Smooth muscle cell of the brain vasculature (primary cell): ENCODE measurements around the gene RASSF5.

Experiments
- DNase-seq: peaks from one replicate; pipeline ENCODE4 v3.0.0-alpha.2; 2012; ENCODE audit warnings: low read depth, low spot score

The RASSF5 gene

DNA sequence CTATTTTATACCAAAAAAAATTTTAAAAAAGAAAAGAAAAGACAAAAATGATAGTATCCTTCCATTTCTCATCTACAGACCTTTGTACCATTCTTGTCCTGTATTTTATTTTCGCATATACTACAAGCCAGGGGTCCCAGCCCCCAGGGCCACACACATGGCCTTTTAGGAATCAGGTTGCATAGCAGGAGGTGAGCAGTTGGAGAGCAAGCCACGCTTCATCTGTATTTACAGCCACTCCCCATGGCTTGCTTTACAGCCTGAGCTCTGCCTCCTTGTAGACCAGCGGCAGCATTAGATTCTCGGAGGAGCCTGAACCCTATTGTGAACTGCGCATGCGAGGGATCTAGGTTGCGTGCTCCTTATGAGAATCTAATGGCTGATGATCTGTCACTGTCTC lies 39.8 kb downstream of the RASSF5 start:
- DNase-seq, result no peak

DNA sequence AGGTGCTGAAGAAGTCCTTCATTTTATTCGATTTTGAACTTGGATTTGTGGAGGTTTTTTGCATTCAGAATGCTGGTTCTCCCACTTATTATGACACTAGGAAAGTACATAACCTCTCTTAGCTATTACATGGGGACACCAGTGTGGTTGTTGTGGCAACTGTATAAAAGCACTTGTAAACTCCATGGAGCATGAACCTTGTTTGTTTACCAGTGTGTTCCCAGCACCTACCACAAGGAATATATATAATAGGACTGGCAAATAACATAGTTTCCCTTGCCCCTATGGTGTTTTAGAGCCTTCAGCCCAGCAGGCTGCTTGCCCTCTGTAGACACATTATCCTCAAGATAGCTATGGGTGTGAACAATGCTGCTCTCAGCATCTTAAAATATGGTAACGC lies 43.1 kb downstream of the RASSF5 start:
- no peak for DNase-seq

DNA sequence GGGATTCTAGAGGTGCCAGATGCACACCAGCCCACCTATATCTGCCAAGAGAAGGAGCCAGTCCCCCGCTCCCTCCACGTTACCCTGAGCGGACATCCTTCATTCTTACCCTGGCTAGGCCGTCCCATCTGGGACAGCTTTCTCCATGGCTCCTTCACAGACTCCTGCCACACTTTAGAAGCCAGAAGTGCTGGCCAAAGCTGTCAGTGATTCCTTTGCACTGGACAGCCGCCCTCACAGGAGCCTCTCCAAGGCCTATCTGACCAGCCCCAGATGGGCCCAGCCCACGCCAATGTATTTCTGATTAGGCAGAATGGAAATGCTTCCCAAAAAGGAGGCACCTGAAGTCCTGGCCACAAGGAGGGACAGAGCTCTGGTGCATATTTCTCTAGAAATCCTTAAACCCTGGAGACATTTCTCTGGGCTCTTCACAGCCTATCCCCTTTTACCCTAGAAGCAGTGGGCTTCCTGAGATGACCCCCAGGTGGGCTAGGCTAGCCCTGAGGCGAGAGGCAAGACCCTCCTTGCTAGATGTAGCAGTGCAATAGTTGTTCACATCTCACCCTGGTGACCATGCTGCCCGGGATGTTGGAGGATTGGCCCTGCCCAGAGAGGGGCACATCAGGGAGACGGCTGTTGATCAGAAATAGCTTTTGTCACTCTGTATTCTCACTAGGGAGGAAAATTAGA lies 44.1 kb downstream of the RASSF5 start:
- DNase-seq, result no peak

DNA sequence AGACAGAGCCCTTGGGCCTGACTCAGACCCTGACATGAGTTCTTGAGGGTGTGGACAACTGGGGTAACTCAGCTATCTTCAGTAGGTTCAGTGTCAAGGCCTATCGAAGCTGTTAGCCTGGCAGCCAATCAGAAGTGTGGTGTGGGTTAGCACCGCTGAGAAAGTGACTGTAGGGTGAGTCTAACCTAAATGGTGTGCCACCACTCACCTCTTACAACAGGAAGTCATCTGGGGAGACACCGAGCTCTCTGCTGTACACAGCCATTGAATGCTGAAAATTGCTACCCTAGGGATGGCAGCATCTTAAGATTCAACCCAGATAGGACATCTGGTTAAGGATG lies 44.6 kb downstream of the RASSF5 start:
- DNase-seq, result no peak

DNA sequence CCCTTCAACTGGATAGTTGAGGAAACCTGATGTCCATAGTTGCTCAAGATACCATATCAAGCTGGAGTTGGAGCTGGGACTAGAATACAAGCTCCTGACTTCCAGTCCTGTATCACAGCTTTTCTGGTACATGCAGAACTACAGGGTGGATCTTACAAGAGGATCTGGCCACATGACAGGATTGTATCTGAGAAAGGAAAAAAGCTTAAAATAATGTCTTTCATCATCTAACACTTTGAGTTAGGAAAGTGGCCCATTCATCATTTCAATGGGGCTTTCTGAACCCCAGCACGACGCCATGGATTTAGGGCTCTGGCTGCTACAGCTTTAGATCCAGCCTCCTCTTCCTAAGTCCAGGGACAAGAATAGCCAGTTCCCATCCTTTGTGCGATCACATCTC lies 46.9 kb downstream of the RASSF5 start:
- no peak for DNase-seq

DNA sequence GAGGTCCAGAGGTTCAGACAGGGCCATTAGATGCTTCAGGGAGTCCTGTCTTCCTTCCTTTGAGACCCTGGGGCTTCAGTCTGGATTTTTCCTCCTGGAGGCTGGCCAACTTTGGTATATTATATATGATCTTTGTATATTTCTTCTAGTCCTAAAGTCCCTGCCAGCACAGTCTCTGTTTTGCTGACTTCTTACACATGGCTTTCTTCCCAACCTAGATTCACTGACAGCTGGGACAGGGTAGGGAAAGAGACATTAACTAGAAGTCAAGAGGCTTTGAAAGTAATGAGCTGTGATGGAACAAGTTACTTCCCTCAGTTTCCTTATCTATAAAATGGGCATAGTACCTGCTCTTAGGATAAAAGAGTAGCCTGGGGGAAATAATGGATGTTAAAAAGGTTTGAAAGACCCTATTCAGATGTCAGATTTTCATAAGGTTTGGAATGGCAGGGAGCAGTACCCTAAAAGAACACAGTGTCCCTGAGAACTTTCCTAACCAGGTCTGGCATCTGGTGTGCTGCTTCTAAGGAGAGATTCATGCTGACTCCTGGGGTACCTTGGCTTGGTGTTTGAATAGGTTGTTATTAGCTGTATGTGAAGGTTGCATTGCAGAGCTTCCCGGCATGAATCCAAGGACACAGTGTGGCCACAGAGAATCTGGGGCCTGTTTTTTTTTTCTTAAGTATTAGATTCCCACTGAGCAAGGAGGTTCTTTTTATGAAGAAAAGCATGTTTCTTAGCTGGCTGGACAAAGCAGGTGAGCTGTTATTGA lies 47.6 kb downstream of the RASSF5 start:
- no peak for DNase-seq

DNA sequence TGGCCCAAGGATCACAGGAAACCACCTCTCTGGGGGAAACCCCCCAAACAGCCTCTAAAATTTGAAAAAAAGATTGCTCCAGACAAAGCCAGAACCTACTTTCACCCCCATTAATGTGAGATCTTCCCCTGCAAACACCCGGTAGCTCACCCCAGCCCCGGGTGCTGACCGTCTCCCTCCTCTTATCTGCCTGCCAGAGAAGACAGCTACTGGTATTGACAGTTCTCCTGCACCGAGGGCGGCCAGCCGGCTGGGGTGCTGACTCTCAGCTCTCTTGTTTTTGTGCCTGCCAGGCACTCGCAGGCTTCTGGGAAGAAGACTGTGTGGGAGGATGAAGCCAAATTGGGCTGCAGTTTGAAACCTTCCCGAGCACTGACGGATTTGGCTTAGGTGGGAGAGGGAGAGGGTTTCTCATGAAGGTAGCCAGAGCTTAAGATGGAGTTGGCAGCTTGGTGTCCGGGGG lies 48.2 kb downstream of the RASSF5 start:
- DNase-seq, result no peak

DNA sequence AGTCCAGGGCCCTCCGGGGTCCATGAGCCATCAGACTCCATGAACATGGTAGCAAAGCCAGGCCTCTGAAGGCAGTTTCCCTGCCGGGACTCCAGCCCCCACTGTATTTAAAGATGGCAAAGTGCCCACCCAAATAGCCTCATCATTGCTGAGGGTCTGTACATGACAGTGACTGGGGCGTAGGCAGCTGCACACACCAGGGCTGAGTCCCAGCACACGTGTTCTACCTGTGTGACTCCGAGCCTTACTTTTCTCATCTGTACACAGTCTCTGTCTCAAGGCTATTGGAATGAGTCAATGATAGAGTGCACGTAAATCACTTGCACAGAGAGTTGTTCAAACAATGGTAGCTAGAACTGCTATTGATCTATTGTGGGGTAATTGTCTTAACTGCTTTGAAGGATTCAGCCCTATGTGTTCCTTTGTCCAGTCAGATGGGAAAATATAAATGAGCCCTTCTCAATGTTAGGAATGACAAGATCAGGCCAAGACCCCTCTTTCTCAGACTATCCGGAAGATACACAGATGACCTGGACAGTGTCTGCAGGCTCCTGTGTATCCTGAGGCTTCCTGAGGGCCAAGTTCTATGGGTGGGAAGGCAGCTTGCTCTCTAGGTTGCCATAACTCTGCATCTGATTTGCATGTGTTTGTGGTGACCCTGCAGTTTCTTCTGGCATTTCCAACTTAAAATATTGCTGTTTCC lies 48.9 kb downstream of the RASSF5 start:
- DNase-seq, result no peak

DNA sequence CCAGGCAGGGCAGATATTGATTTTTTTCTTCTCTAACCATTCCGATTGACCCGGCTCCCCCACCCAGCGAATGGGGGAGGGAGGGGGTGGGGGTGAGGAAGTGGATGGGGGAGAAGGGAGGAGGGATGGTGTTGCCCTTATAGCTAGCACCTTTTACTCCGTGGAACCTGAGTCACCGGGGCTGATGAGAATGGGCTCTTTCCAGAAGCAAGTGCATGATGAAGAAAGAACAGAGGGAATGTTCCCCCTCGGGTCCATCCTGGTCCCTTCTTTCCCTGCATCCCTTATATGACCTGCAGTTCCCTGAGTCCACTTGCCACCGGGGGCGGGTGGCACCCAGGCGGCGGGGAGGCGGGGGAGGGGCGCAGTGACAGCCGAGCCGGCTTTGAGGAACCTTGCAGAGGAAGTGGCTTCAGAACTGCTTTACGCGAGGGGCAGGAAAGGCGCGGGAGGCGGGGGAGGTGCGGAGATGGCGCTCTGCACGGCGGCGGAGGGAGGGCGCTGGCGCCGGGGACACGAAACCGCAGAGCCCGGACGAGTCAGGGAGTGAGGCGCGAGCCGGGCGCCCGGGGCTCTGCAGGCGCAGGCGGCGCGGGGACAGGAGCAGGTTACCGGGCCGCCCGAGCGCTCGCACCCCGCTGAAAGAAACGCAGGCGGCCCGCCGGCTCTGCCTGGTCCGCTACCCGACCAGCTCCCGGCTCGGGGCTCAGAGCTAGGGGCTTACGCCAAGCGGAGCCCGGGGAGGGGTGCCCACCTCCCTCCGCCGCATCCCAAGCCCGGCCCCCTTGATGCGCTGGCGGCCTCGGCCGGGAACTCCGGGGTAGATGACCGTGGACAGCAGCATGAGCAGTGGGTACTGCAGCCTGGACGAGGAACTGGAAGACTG lies 49.7 kb downstream of the RASSF5 start:
- no peak for DNase-seq

DNA sequence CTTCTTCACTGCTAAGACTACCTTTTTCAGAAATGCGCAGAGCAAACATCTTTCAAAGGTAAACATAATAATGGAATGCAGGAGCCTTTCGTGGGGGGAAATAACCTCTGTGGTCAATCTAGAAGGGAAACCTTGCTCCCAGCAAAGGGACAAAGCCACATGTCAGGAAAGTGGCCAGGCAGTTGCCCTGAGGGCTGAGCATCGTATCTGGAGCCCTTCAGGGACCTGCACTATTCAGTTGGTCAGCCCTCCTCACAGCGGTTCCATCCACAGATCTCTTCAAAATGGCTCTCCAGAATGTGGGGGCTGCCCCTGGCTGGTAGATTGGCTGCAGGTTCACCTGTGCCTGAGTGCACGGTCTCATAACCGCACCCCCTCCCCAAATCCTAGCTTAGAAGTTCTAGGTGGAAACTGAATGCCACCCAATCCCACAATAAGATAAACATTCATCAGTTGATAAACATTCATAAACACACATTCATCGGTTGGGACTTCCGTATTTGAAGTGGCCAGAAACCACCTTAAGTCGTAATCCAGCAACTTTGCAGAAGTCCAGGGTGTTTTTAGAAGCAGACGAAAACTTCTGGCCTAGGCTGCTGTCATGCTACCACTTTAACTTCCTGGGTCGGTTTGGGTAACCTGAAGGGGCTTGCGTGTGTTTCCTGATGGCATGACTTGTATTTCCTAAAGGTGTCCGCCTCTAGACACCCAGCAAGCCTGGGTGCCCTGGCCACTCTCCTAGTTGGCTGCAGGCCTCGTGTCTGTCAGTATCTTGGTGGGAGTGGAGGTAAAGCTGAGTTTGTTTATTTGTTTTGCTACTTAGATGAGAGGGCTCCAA lies 50.5 kb downstream of the RASSF5 start:
- no peak for DNase-seq

DNA sequence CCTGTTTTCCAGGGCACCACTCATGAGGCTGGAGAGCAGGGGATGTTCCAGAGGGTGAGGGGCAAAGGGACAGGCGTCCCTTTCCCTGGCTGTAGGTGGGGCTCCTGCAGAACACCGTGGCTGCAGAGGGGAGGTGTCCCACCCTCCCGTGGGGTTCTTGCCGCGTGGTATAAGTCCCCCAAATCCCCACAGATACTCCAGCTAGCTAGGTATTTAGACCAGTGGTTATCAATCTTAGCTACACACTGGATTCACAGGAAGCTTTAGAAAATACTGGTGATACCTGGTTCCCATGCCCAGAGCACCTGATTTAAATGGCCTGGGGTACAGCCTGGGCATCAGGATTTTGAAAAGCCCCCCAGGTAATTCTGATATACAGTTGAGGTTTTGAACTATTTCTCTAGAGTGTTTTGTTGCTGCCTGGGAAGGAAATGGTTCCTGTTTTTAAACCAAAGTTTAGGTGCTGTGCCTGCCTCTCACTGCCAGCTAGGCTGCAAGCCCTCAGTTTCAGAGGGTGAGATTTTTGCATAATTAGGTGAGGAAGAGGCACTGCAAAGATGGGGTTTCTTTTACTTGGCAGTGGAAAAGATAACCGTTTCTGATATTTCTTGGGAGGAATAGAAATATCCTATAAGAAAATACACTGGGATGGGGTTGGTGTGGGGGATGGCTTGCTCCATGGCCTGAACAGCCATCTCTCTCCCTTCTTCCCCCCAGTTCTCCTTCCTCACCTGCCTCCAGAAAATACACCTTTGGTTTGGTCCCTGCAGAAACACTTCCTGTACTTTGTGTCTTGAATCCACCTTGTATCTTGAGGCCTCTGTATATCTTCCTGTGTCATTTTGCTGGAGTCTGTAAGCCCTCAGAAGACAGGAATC lies 51.7 kb downstream of the RASSF5 start:
- DNase-seq, result no peak

DNA sequence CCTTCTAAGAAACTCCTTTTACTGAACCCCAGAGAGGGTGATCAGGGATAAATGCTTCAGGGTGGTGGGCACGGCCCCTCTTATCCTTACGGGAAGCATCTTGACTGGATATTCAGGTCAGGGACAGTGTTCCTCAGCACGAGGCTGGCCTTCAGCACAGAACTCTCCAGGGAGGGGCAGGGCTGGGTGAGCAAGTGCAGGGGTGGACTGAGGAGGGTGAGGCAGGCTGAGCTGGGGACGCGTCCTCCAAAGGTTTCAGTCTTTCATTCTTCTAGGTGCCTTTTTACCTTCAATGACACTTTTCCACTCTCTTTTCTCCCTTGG lies 52.3 kb downstream of the RASSF5 start:
- DNase-seq, result no peak

DNA sequence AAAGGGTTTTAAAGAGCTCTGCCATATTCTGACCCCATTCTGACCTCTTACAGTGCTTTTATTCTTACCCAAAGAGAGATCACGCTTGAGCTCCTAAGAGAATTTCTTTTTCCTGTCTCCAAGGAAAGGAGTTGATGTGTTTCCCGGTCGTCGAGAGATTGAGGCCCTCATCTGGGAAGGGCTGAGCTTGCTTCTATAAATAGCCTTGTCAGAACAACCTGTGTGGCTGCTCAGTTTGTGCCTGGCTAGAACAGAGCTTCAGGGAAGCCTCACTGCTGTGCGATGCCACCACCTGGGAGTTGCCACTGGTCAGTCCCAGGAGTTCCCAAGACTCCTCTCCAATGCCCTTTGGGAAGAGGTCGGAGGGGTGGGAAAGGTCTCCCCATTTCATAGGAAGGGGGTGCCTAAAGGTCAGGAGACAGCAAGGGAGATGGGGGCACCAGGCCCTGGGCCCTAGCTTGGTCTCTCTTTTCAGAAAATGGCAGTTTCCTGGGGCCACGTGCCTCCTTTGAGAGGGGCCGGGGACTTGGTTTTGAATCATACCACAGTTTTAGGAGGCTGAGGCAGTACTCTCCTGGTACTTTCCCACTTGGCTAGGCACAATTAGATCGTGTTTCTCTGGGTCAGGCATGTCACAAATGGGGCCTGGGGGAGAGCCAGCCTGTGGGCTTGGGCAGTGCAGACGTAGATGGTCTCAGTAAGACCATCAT lies 52.8 kb downstream of the RASSF5 start:
- DNase-seq, result no peak

DNA sequence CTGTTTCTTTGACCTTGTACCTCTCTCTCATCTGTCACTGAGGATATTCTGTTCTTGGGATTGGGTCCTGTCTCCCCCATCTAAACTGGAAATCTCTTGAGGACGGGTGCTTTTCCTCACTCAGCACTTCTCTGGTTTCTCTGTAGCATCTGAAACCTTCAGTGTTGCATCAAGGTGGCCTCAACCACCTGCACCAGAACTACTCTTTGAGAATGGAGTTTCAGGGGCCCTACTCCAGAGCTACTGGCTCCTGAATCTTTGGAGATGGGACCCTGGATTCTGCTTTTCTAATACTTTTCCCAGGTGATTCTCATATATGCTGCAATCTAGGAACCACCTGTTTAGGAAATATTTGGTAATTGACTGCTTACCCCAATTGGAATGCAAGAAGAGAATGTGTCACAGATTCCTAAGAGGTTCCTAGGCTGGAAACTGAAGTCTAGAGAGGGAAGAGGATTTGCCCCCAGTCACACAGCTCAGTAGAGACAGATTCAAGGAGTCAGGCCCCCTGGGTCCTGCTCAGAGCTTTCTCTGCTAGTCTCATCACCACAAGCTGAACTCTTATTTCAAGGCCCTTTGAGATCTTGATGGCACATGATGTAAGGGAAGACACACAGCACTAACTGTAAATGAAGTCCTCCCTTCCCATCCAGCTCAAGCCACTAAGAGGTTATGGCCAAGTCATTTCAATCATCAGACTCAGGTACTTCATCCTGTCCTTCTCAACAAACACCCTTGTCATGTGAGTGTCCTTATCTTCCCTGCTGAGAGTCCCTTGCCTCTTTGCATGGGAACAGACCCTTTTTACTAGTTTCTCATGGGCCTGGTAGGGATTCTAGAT lies 56.3 kb downstream of the RASSF5 start:
- no peak for DNase-seq

DNA sequence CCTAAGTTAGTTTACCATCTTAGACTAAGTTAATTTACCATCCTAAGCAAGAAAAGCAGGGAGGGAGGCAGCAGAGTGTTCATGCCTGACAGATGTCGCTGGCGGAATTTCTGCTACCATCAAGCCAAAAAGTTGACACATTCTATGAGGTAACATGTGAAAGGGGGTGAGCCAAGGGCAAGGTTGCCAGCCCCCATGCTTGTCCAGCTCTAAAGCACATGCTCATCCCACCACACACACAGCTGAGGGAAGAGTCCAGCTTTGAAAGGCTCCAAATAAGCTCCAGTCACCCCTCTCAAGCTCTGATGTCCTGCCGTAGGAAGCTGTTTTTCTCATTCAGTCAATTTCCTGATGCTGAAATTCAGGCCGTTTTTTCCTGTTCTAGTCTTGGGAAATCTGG lies 58.7 kb downstream of the RASSF5 start:
- DNase-seq, result no peak

DNA sequence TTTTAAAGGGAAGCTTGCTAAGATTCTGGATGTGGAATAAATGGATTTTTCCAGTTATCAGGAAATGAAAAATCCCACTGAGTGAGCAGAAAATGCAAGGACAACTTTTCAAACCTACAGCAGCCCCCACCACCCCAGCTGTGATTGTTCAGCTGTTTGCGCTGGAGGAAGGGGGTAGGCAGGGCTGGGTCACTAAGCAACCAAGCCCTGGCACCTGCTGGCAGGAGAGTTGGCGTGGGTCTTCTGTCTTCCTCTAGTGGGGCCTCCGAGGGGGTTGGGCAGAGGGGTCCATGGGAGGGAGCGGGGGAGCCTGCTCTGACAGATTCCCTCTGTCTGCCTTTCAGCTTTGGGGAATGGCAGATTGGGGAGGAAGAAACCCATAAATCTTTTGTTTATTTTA lies 59.7 kb downstream of the RASSF5 start:
- DNase-seq, result no peak

DNA sequence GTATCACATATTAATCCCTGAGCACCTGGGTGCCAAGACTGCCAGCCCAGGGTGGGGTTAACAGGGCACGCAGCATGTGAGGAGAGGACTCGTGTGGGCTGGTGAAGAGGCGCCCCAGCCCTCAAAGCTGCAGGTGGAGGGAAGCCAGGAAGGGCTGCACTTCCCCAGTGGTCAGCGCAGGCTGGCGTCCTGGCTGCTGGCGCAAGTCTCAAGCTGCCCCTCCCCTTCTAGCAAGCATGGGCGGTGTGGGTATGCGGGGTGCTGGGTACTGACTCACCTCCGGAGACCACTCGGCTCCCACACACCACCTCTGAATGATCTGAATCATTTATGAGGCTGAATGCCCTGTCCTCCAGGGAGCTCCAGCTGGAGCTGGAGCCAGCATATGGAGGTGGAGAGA lies 60.9 kb downstream of the RASSF5 start:
- DNase-seq, result no peak

DNA sequence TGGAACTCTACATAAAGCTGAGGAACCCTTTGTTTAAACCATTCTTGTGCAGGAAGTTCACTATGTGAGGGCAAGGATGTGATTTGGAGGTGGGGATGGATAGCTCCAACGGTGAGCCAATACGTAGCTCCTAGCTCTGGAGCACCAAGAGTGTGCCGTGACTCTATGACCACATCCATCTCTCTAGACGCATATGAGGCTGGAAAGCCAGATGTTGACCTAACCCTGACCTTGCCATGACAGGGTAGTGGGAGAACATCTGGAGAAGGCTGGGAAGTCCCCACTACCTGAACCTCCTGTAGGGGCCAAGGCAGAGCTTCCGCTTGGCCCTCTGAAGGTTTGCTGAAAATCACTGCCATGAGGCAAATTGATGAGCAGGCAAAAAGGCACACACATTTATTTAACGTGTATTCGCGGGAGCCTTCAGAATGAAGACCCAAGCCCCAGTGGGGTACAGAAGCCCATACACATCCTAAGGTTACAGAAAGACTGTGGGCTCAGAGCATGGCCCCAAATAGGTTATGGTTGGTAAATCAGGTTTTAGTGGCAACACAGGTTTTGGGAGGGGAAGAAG lies 61.5 kb downstream of the RASSF5 start:
- DNase-seq, result no peak
